Activated naive CD8-positive, alpha-beta T cell treated with anti-CD3 and anti-CD28 coated beads, Interleukin-2, amount 50 U/mL, for 24 hours (primary cell): ENCODE data around the gene DNAJB12.
A peak's percentile ranks its signal among the peaks of the same experiment; 100 is the strongest.
"Not testable (repeated sequence)": the region's sequence is repeated elsewhere in the genome, so short reads cannot be mapped to it uniquely, and the experiment has no call there.

Experiments
- ATAC-seq: fragments of 150-1000 bp; cut with Tn5 transposase; one replicate; pipeline ENCODE4 v1.10.0; 2021
- DNase-seq: peaks from one replicate; pipeline ENCODE4 v3.0.0; 2021
- H3K27ac Mint-ChIP-seq: one replicate; pipeline ENCODE4 v1.8.0; 2021; ENCODE audit warnings: mild to moderate bottlenecking, mixed read lengths
- H3K27me3 Mint-ChIP-seq: one replicate; pipeline ENCODE4 v1.8.0; 2021; ENCODE audit warnings: mixed read lengths
- H3K36me3 Mint-ChIP-seq: one replicate; pipeline ENCODE4 v1.8.0; 2021; ENCODE audit warnings: low read depth, mixed read lengths
- H3K4me1 Mint-ChIP-seq: one replicate; pipeline ENCODE4 v1.8.0; 2021; ENCODE audit warnings: mixed read lengths
- H3K4me3 Mint-ChIP-seq: one replicate; pipeline ENCODE4 v1.8.0; 2021; ENCODE audit warnings: mild to moderate bottlenecking, moderate library complexity, mixed read lengths
- H3K9me3 Mint-ChIP-seq: one replicate; pipeline ENCODE4 v1.8.0; 2021; ENCODE audit warnings: mixed read lengths

The DNAJB12 gene

GRCh38 chr10:72354356-72355213 is at the start of gene DNAJB12:
Gene DNAJB12, minus strand, starts transcription at chr10:72354919. Its CDS starts 22 bp downstream, at chr10:72354897.
- no peaks in the 10 kb centered on the region for H3K9me3 Mint-ChIP-seq
- H3K36me3 Mint-ChIP-seq, result peaks cover 10% of the 10 kb centered on the region
- ATAC-seq, result peak; percentile 83
- peaks cover 2% of the 10 kb centered on the region for H3K27me3 Mint-ChIP-seq
- peak within 1 kb of the TSS; percentile 96 for H3K4me3 Mint-ChIP-seq
- peaks cover 35% of the 10 kb centered on the region for H3K4me1 Mint-ChIP-seq
- peak within 1 kb of the TSS; percentile 97 for H3K27ac Mint-ChIP-seq
- peak; percentile 89 for DNase-seq

GRCh38 chr10:72395581-72395980 is 40.9 kb upstream of the DNAJB12 start:
- ATAC-seq, H3K9me3 Mint-ChIP-seq, H3K27ac Mint-ChIP-seq, H3K4me1 Mint-ChIP-seq, DNase-seq, H3K36me3 Mint-ChIP-seq, H3K4me3 Mint-ChIP-seq, H3K27me3 Mint-ChIP-seq: not testable (repeated sequence)

GRCh38 chr10:72392571-72392970 is 37.9 kb upstream of the DNAJB12 start:
- Mint-ChIP-seq H3K36me3 (peaks cover 3% of the 10 kb centered on the region), H3K9me3 (no peaks in the 10 kb centered on the region), H3K27ac (no peak overlapping the region), H3K4me1 (no peaks in the 10 kb centered on the region), H3K27me3 (no peaks in the 10 kb centered on the region), H3K4me3 (no peak overlapping the region)
- DNase-seq, result no peak
- ATAC-seq, result no peak

- Mint-ChIP-seq H3K27ac (no peak overlapping the region), H3K4me3 (no peak overlapping the region), H3K9me3 (no peaks in the 10 kb centered on the region), H3K27me3 (no peaks in the 10 kb centered on the region), H3K4me1 (no peaks in the 10 kb centered on the region), H3K36me3 (no peaks in the 10 kb centered on the region)
- no peak for ATAC-seq
- DNase-seq, result no peak
Observed at GRCh38 chr10:72390764-72391163, 36.0 kb upstream of the DNAJB12 start.

- ATAC-seq (no peak), DNase-seq (no peak)
- H3K4me1 Mint-ChIP-seq, result no peaks in the 10 kb centered on the region
- no peak overlapping the region for H3K4me3 Mint-ChIP-seq
- H3K36me3 Mint-ChIP-seq, result no peaks in the 10 kb centered on the region
- no peaks in the 10 kb centered on the region for H3K27me3 Mint-ChIP-seq
- no peak overlapping the region for H3K27ac Mint-ChIP-seq
- H3K9me3 Mint-ChIP-seq, result no peaks in the 10 kb centered on the region
Observed at GRCh38 chr10:72389716-72390115, 35.0 kb upstream of the DNAJB12 start.

- Mint-ChIP-seq H3K27me3 (no peaks in the 10 kb centered on the region), H3K4me3 (no peak overlapping the region), H3K4me1 (no peaks in the 10 kb centered on the region), H3K27ac (no peak overlapping the region), H3K36me3 (no peaks in the 10 kb centered on the region), H3K9me3 (no peaks in the 10 kb centered on the region)
- ATAC-seq, result no peak
- no peak for DNase-seq
Observed at GRCh38 chr10:72389014-72389413, 34.3 kb upstream of the DNAJB12 start.

- H3K27me3 Mint-ChIP-seq, result no peaks in the 10 kb centered on the region
- no peak for ATAC-seq
Observed at GRCh38 chr10:72388062-72388461, 33.3 kb upstream of the DNAJB12 start.

GRCh38 chr10:72386916-72387586 is 32.3 kb upstream of the DNAJB12 start:
- Mint-ChIP-seq H3K4me1 (no peaks in the 10 kb centered on the region), H3K4me3 (no peak overlapping the region), H3K27ac (no peak overlapping the region), H3K9me3 (no peaks in the 10 kb centered on the region), H3K36me3 (no peaks in the 10 kb centered on the region), H3K27me3 (no peaks in the 10 kb centered on the region)
- ATAC-seq (no peak), DNase-seq (no peak)

More at GRCh38 chr10:72388062-72388461, 33.3 kb upstream of the DNAJB12 start:
- no peaks in the 10 kb centered on the region for H3K36me3 Mint-ChIP-seq
- H3K4me3 Mint-ChIP-seq, result no peak overlapping the region
- no peaks in the 10 kb centered on the region for H3K4me1 Mint-ChIP-seq
- H3K27ac Mint-ChIP-seq, result no peak overlapping the region
- no peaks in the 10 kb centered on the region for H3K9me3 Mint-ChIP-seq
- no peak for DNase-seq

GRCh38 chr10:72385724-72386123 is 31.0 kb upstream of the DNAJB12 start:
- H3K9me3 Mint-ChIP-seq, result no peaks in the 10 kb centered on the region
- no peaks in the 10 kb centered on the region for H3K27me3 Mint-ChIP-seq
- H3K4me1 Mint-ChIP-seq, result no peaks in the 10 kb centered on the region
- no peak overlapping the region for H3K27ac Mint-ChIP-seq
- ATAC-seq (no peak), DNase-seq (no peak)
- H3K36me3 Mint-ChIP-seq, result no peaks in the 10 kb centered on the region
- no peak overlapping the region for H3K4me3 Mint-ChIP-seq

- H3K27me3 Mint-ChIP-seq, ATAC-seq, H3K9me3 Mint-ChIP-seq, DNase-seq, H3K4me3 Mint-ChIP-seq, H3K4me1 Mint-ChIP-seq, H3K36me3 Mint-ChIP-seq, H3K27ac Mint-ChIP-seq: not testable (repeated sequence)
Observed at GRCh38 chr10:72384982-72385381, 30.3 kb upstream of the DNAJB12 start.

- Mint-ChIP-seq H3K4me3 (no peak overlapping the region), H3K27me3 (no peaks in the 10 kb centered on the region), H3K9me3 (no peaks in the 10 kb centered on the region), H3K36me3 (no peaks in the 10 kb centered on the region), H3K27ac (no peak overlapping the region), H3K4me1 (no peaks in the 10 kb centered on the region)
- ATAC-seq (no peak), DNase-seq (no peak)
Observed at GRCh38 chr10:72379776-72380175, 25.1 kb upstream of the DNAJB12 start.

GRCh38 chr10:72379062-72379461 is 24.3 kb upstream of the DNAJB12 start:
- ATAC-seq (no peak), DNase-seq (no peak)
- no peaks in the 10 kb centered on the region for H3K27me3 Mint-ChIP-seq
- no peaks in the 10 kb centered on the region for H3K4me1 Mint-ChIP-seq
- H3K36me3 Mint-ChIP-seq, result no peaks in the 10 kb centered on the region
- no peak overlapping the region for H3K27ac Mint-ChIP-seq
- no peaks in the 10 kb centered on the region for H3K9me3 Mint-ChIP-seq
- no peak overlapping the region for H3K4me3 Mint-ChIP-seq

GRCh38 chr10:72375585-72375984 is 20.9 kb upstream of the DNAJB12 start:
- no peak overlapping the region for H3K27ac Mint-ChIP-seq

GRCh38 chr10:72375173-72375572 is 20.5 kb upstream of the DNAJB12 start:
- Mint-ChIP-seq H3K4me1 (peaks cover 7% of the 10 kb centered on the region), H3K4me3 (no peak overlapping the region)

More at GRCh38 chr10:72375585-72375984, 20.9 kb upstream of the DNAJB12 start:
- Mint-ChIP-seq H3K4me1 (peaks cover 2% of the 10 kb centered on the region), H3K4me3 (no peak overlapping the region), H3K9me3 (no peaks in the 10 kb centered on the region), H3K27me3 (no peaks in the 10 kb centered on the region), H3K36me3 (no peaks in the 10 kb centered on the region)
- ATAC-seq, result no peak
- no peak for DNase-seq

GRCh38 chr10:72370201-72370722 is 15.5 kb upstream of the DNAJB12 start:
- no peaks in the 10 kb centered on the region for H3K27me3 Mint-ChIP-seq
- peak overlapping the region; percentile 55 for H3K27ac Mint-ChIP-seq
- H3K9me3 Mint-ChIP-seq, result no peaks in the 10 kb centered on the region
- peak; percentile 86 for ATAC-seq
- peaks cover 11% of the 10 kb centered on the region for H3K4me1 Mint-ChIP-seq
- DNase-seq, result no peak
- no peak overlapping the region for H3K4me3 Mint-ChIP-seq
- peaks cover 2% of the 10 kb centered on the region for H3K36me3 Mint-ChIP-seq

More at GRCh38 chr10:72375173-72375572, 20.5 kb upstream of the DNAJB12 start:
- Mint-ChIP-seq H3K27ac (no peak overlapping the region), H3K36me3 (no peaks in the 10 kb centered on the region), H3K27me3 (no peaks in the 10 kb centered on the region), H3K9me3 (no peaks in the 10 kb centered on the region)
- ATAC-seq (no peak), DNase-seq (no peak)
